Esophagus muscularis mucosa (tissue), 4 donors: ENCODE data around the gene DHRS12.

Source experiments
- EP300 ChIP-seq: sonication (generic); formaldehyde crosslinking; IDR thresholded peaks from one replicate; pipeline ENCODE4 v1.6.1; 2017; ENCODE audit warnings: antibody characterized with exemption
- POLR2A ChIP-seq: fragments of 450-650 bp; IDR thresholded peaks from one replicate; pipeline ENCODE4 v1.6.1; 2017; ENCODE audit warnings: antibody characterized with exemption, moderate library complexity, mild to moderate bottlenecking, low read depth
- TF ChIP-seq, protein P1 (sequence below), 3 experiments: fragments of 200-600 bp in 2 of 3; fragments of 450-650 bp in 1 of 3; sonication (generic) in 2 of 3; IDR thresholded peaks; one replicate each; pipeline ENCODE4 v1.5.1; 2017 to 2019; ENCODE audit warnings: antibody characterized with exemption in 3 of 3, mild to moderate bottlenecking in 2 of 3, moderate library complexity in 1 of 3

DNA sequence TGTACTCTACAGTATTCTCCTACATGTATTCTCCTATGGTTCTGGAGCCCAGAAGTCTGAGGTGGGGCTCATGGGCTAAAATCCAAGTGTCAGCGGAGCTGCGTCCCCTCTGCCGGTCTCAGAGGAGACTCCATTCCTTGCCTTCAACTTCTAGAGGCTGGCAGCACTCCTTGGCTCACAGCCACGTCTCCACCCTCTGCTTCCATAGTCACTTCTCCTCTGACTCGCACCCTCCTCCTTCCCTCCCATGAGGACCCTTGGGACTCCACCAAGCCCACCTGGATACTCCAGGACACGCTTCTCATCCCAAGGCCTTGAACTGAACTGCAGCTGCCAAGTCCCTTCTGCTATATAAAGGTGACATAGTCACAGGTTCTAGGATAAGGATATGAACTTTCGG is 27.8 kb downstream of the DHRS12 start:
- TF ChIP-seq POLR2A (no peak), EP300 (no peak)
- TF ChIP-seq, protein P1, sequence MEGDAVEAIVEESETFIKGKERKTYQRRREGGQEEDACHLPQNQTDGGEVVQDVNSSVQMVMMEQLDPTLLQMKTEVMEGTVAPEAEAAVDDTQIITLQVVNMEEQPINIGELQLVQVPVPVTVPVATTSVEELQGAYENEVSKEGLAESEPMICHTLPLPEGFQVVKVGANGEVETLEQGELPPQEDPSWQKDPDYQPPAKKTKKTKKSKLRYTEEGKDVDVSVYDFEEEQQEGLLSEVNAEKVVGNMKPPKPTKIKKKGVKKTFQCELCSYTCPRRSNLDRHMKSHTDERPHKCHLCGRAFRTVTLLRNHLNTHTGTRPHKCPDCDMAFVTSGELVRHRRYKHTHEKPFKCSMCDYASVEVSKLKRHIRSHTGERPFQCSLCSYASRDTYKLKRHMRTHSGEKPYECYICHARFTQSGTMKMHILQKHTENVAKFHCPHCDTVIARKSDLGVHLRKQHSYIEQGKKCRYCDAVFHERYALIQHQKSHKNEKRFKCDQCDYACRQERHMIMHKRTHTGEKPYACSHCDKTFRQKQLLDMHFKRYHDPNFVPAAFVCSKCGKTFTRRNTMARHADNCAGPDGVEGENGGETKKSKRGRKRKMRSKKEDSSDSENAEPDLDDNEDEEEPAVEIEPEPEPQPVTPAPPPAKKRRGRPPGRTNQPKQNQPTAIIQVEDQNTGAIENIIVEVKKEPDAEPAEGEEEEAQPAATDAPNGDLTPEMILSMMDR (IDR thresholded peaks at IDR 0.05) = no peak
